Upper lobe of right lung (tissue), 1 donor: ENCODE results near the gene SLU7. TPM values are rescaled to one million over a fixed set of nuclear protein-coding genes. Genes with fewer than 3 reads are reported as not detected.

Source experiments
- ATAC-seq: fragments of 200-7000 bp; cut with Tn5 transposase; one replicate; pipeline ENCODE4 v1.9.1; 2020; ENCODE audit warnings: mild to moderate bottlenecking, moderate library complexity
- DNase-seq: peaks from one replicate; pipeline ENCODE4 v3.0.0-alpha.2; 2020
- H3K27ac ChIP-seq: fragments of 200-600 bp; one replicate; pipeline ENCODE4 v1.8.0; 2022
- H3K27me3 ChIP-seq: fragments of 200-600 bp; one replicate; pipeline ENCODE4 v1.8.0; 2022; ENCODE audit warnings: mild to moderate bottlenecking
- H3K36me3 ChIP-seq: fragments of 200-600 bp; one replicate; pipeline ENCODE4 v1.8.0; 2022
- H3K4me1 ChIP-seq: fragments of 200-600 bp; one replicate; pipeline ENCODE4 v1.8.0; 2022
- H3K4me3 ChIP-seq: fragments of 200-600 bp; one replicate; pipeline ENCODE4 v1.8.0; 2022; ENCODE audit warnings: mild to moderate bottlenecking
- H3K9me3 ChIP-seq: fragments of 200-600 bp; one replicate; pipeline ENCODE4 v1.8.0; 2022
- CTCF ChIP-seq: fragments of 200-600 bp; IDR thresholded peaks from one replicate; pipeline ENCODE4 v1.8.0; 2022; ENCODE audit warnings: antibody characterized with exemption
- intact Hi-C: fragments of 100-400 bp; cut with DNase I; formaldehyde crosslinking; loops from one replicate; pipeline ENCODE4 v1.11.0; 2022
- total RNA-seq: library from RNA; stranded (reverse); fragmentation: NEBNext Ultra II Directional; extraction: Animal tissue kit (Norgen Biotek cat#: 25700); gene quantifications from one replicate; pipeline ENCODE4 v1.2.1, GENCODE V29; 2021
- donor health status: DM: no; HTN: yes; CAD: no; lungs with severe emphysema.

SLU7 gene
- total RNA-seq, 1 donor from 2014 or later, result 49.2 TPM

GRCh38 chr5:160390787-160391696 lies 27.8 kb downstream of the SLU7 start:
- no peak overlapping the region for H3K27ac ChIP-seq
- intact Hi-C loops, result no loop called here
- no peak for ATAC-seq
- no peak overlapping the region for H3K4me3 ChIP-seq
- H3K36me3 ChIP-seq, result no peaks in the 10 kb centered on the region
- no peak for DNase-seq
- TF ChIP-seq CTCF, result peak; percentile 52
- H3K9me3 ChIP-seq, result peaks cover 10% of the 10 kb centered on the region
- H3K4me1 ChIP-seq, result no peaks in the 10 kb centered on the region
- no peaks in the 10 kb centered on the region for H3K27me3 ChIP-seq

GRCh38 chr5:160387445-160387844 lies 31.4 kb downstream of the SLU7 start:
- Histone ChIP-seq H3K27me3 (no peaks in the 10 kb centered on the region), H3K27ac (no peak overlapping the region), H3K36me3 (no peaks in the 10 kb centered on the region), H3K9me3 (peaks cover 10% of the 10 kb centered on the region), H3K4me1 (no peaks in the 10 kb centered on the region), H3K4me3 (no peak overlapping the region)
- ATAC-seq (no peak), DNase-seq (no peak)
- no peak for TF ChIP-seq CTCF
- intact Hi-C loops, result no loop called here

GRCh38 chr5:160385496-160385895 lies 33.4 kb downstream of the SLU7 start:
- Histone ChIP-seq H3K9me3 (peaks cover 10% of the 10 kb centered on the region), H3K4me1 (no peaks in the 10 kb centered on the region), H3K27me3 (no peaks in the 10 kb centered on the region), H3K4me3 (no peak overlapping the region), H3K27ac (no peak overlapping the region), H3K36me3 (no peaks in the 10 kb centered on the region)
- ATAC-seq, result no peak
- DNase-seq, result no peak
- no peak for TF ChIP-seq CTCF
- intact Hi-C loops, result no loop called here

GRCh38 chr5:160384681-160385080 lies 34.2 kb downstream of the SLU7 start:
- no peak for ATAC-seq
- Histone ChIP-seq H3K27me3 (no peaks in the 10 kb centered on the region), H3K4me1 (no peaks in the 10 kb centered on the region), H3K4me3 (no peak overlapping the region), H3K27ac (no peak overlapping the region), H3K36me3 (no peaks in the 10 kb centered on the region), H3K9me3 (peaks cover 10% of the 10 kb centered on the region)
- no peak for DNase-seq
- no peak for TF ChIP-seq CTCF
- intact Hi-C loops, result no loop called here

GRCh38 chr5:160382346-160382745 lies 36.5 kb downstream of the SLU7 start:
- ATAC-seq, result no peak
- Histone ChIP-seq H3K4me3 (no peak overlapping the region), H3K36me3 (no peaks in the 10 kb centered on the region), H3K9me3 (peaks cover 5% of the 10 kb centered on the region), H3K27me3 (no peaks in the 10 kb centered on the region), H3K27ac (no peak overlapping the region), H3K4me1 (no peaks in the 10 kb centered on the region)
- intact Hi-C loops, result no loop called here
- no peak for TF ChIP-seq CTCF
- DNase-seq, result no peak
